HG02973 (cell line): Measurements from ENCODE around the gene SLC25A24.
"Not testable (repeated sequence)": the region's sequence is repeated elsewhere in the genome, so short reads cannot be mapped to it uniquely, and the experiment has no call there.

Experiments used
- ATAC-seq: cut with Tn5 transposase; IDR thresholded peaks from one replicate; pipeline ENCODE4 v1.9.1; 2021; ENCODE audit warnings: moderate library complexity; ENCODE audit not compliant: unreplicated experiment

Gene SLC25A24

GRCh38 chr1:108199201-108199691 lies 897 bp downstream of the SLC25A24 start:
- ATAC-seq = no peak

- ATAC-seq = no peak
Measured at GRCh38 chr1:108194051-108194450, 6.1 kb downstream of the SLC25A24 start.

- no peak for ATAC-seq
Measured at GRCh38 chr1:108193333-108193732, 6.8 kb downstream of the SLC25A24 start.

- ATAC-seq = no peak
Measured at GRCh38 chr1:108192581-108192980, 7.6 kb downstream of the SLC25A24 start.

GRCh38 chr1:108190686-108191416 lies 9.3 kb downstream of the SLC25A24 start:
- no peak for ATAC-seq

GRCh38 chr1:108190001-108190634 lies 10.0 kb downstream of the SLC25A24 start:
- ATAC-seq = no peak

- no peak for ATAC-seq
Measured at GRCh38 chr1:108188801-108189200, 11.3 kb downstream of the SLC25A24 start.

- ATAC-seq = no peak
Measured at GRCh38 chr1:108182959-108183700, 17.0 kb downstream of the SLC25A24 start.

GRCh38 chr1:108179018-108179417 lies 21.1 kb downstream of the SLC25A24 start:
- ATAC-seq = no peak

- not testable (repeated sequence) for ATAC-seq
Measured at GRCh38 chr1:108162409-108162808, 37.7 kb downstream of the SLC25A24 start.

GRCh38 chr1:108159951-108160350 lies 40.2 kb downstream of the SLC25A24 start:
- ATAC-seq = not testable (repeated sequence)

GRCh38 chr1:108158893-108159453 lies 41.2 kb downstream of the SLC25A24 start:
- no peak for ATAC-seq

- ATAC-seq = no peak
Measured at GRCh38 chr1:108154314-108154713, 45.8 kb downstream of the SLC25A24 start.

- ATAC-seq = no peak
Measured at GRCh38 chr1:108152782-108153222, 47.3 kb downstream of the SLC25A24 start.

GRCh38 chr1:108151548-108151947 lies 48.6 kb downstream of the SLC25A24 start:
- no peak for ATAC-seq

GRCh38 chr1:108149796-108150467 lies 50.2 kb downstream of the SLC25A24 start:
- no peak for ATAC-seq

- ATAC-seq = not testable (repeated sequence)
Measured at GRCh38 chr1:108144569-108144968, 55.6 kb downstream of the SLC25A24 start.

GRCh38 chr1:108142773-108143394 lies 57.3 kb downstream of the SLC25A24 start:
- ATAC-seq = no peak

GRCh38 chr1:108142258-108142657 lies 57.9 kb downstream of the SLC25A24 start:
- ATAC-seq = no peak

- ATAC-seq = no peak
Measured at GRCh38 chr1:108141621-108142020, 58.5 kb downstream of the SLC25A24 start.
